CD4-positive, CD25-positive, alpha-beta regulatory T cell (primary cell): ENCODE measurements around the gene ACTR3. TPM values are rescaled to one million over a fixed set of nuclear protein-coding genes. Genes with fewer than 3 reads are reported as not detected.

ENCODE experiments used
- ATAC-seq, 2 donors: fragments of 150-1000 bp; cut with Tn5 transposase; one replicate each; pipeline ENCODE4 v1.10.0; 2021; ENCODE audit warnings: low read depth in 2 of 2, moderate number of reproducible peaks in 2 of 2, moderate library complexity in 1 of 2
- DNase-seq, 3 donors: peaks; one replicate each; pipeline versions ENCODE4 v3.0.0 to v3.0.0-alpha.2; 2012 to 2022; ENCODE audit warnings: mixed read lengths in 1 of 3
- H3K27ac ChIP-seq: one replicate; pipeline ENCODE4 v1.7.0; 2013; ENCODE audit warnings: mild to moderate bottlenecking, low read length; ENCODE audit not compliant: insufficient read depth, poor library complexity, severe bottlenecking
- H3K27me3 ChIP-seq: one replicate; pipeline ENCODE4 v1.7.0; 2013; ENCODE audit warnings: low read length; ENCODE audit not compliant: control insufficient read depth, insufficient read depth
- H3K36me3 ChIP-seq: one replicate; pipeline ENCODE4 v1.7.0; 2013; ENCODE audit warnings: mild to moderate bottlenecking, low read length, moderate library complexity; ENCODE audit not compliant: control insufficient read depth, insufficient read depth
- H3K4me1 ChIP-seq: 2 replicates; pipeline ENCODE4 v1.7.0; 2013; ENCODE audit warnings: mild to moderate bottlenecking, low read length; ENCODE audit not compliant: insufficient read depth, control insufficient read depth, poor library complexity, severe bottlenecking
- H3K4me3 ChIP-seq: one replicate; pipeline ENCODE4 v1.7.0; 2013; ENCODE audit warnings: low read depth, mild to moderate bottlenecking, low read length, moderate library complexity
- H3K9me3 ChIP-seq, 2 experiments: 1 replicate in 1 of 2; 2 replicates in 1 of 2; pipeline ENCODE4 v1.7.0; 2013; ENCODE audit warnings: low read length in 2 of 2, mild to moderate bottlenecking in 1 of 2, moderate library complexity in 1 of 2; ENCODE audit not compliant: control insufficient read depth in 2 of 2
- H3K27ac Mint-ChIP-seq, 3 donors: one replicate each; pipeline ENCODE4 v1.8.0; 2020 to 2022; ENCODE audit warnings: mild to moderate bottlenecking in 3 of 3, mixed read lengths in 3 of 3, moderate library complexity in 2 of 3
- H3K27me3 Mint-ChIP-seq: one replicate; pipeline ENCODE4 v1.8.0; 2022; ENCODE audit warnings: mild to moderate bottlenecking, mixed read lengths
- H3K36me3 Mint-ChIP-seq: one replicate; pipeline ENCODE4 v1.8.0; 2020; ENCODE audit warnings: mixed read lengths
- H3K4me1 Mint-ChIP-seq, 4 donors: one replicate each; pipeline ENCODE4 v1.8.0; 2020 to 2022; ENCODE audit warnings: mixed read lengths in 4 of 4, mild to moderate bottlenecking in 1 of 4
- H3K4me3 Mint-ChIP-seq, 4 donors: one replicate each; pipeline ENCODE4 v1.8.0; 2020 to 2022; ENCODE audit warnings: mild to moderate bottlenecking in 4 of 4, mixed read lengths in 4 of 4, moderate library complexity in 3 of 4
- H3K9me3 Mint-ChIP-seq, 7 donors: one replicate each; pipeline ENCODE4 v1.8.0; 2020 to 2022; ENCODE audit warnings: mixed read lengths in 7 of 7, mild to moderate bottlenecking in 3 of 7, moderate library complexity in 2 of 7
- polyA plus RNA-seq, 4 donors: library from polyadenylated mRNA; unstranded; fragments of 300-500 nt; fragmentation: Illumina TruSeq; gene quantifications; one replicate each; pipeline ENCODE4 v1.2.3, GENCODE V29; 2021
- total RNA-seq: library from RNA; stranded (reverse); gene quantifications from one replicate; pipeline ENCODE4 v1.2.3, GENCODE V29; 2022

Gene ACTR3
- total and polyA plus RNA-seq, 5 donors from 2014 or later, result 328 to 718 (median 576) TPM

DNA sequence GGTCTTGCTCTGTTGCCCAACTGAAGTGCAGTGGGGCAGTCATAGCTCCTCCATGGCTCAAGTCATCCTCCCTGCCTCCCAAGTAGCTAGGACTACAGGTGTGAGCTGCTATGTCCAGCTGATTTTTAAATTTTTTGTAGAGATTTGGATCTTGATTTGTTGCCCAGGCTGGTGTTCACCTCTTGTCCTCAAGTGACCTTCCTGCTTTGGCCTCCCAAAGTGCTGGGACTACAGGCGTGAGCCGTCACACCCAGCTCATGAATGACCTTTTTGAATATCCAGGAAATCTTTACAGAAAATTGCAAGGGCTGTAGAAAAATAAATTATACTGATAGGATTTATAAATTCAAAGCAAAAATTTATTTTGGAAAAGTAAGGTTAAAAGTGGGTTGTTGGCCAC is 17.4 kb downstream of the ACTR3 start:
- H3K9me3 Mint-ChIP-seq, result peaks cover 0 to 1% (median 0%) of the 10 kb centered on the region in 7 donors
- DNase-seq (no peak), ATAC-seq (no peak)
- Histone ChIP-seq H3K4me3 (peak overlapping the region; percentile 43), H3K4me1 (peaks cover 86% of the 10 kb centered on the region), H3K36me3 (peaks cover 12% of the 10 kb centered on the region), H3K27ac (no peak overlapping the region), H3K27me3 (no peaks in the 10 kb centered on the region), H3K9me3 (no peaks in the 10 kb centered on the region)
- H3K27ac Mint-ChIP-seq, result peak overlapping the region in 2 of 3 donors; percentile 43 to 59
- H3K36me3 Mint-ChIP-seq, result peaks cover 24% of the 10 kb centered on the region
- no peaks in the 10 kb centered on the region for H3K27me3 Mint-ChIP-seq
- H3K4me3 Mint-ChIP-seq, result peak overlapping the region in 2 of 4 donors; percentile 18 to 33
- H3K4me1 Mint-ChIP-seq, result peaks cover 45 to 95% (median 70%) of the 10 kb centered on the region in 4 donors

DNA sequence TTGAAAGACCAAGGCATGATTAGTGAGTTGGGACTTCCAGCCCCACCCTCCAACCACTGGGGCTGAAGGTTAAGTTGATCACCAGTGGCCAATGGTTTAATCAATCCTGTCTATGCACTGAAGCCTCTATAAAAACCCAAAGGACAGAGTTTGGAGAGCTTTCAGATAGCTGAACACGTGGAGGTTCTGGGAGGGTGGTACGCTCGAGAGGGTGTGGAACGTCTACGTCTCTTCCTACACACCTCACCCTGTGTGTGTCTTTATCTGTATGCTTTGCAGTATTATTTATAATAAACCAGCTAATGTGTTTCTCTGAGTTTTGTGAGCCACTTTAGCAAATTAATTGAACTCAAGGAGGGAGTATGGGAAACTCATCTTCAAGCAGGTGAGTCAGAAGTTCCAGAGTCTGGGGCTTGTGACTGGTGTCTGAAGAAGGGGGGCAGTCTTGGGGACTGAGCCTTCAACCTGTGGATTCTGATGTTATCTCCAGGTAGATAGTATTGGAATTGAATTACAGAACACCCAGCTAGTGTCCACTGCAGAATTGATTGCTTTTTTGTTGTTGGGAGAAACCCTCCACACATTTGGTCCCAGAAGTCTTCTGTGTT is 20.3 kb downstream of the ACTR3 start:
- H3K27me3 Mint-ChIP-seq, result no peaks in the 10 kb centered on the region
- Histone ChIP-seq H3K9me3 (no peaks in the 10 kb centered on the region), H3K36me3 (peaks cover 33% of the 10 kb centered on the region), H3K4me1 (peaks cover 58% of the 10 kb centered on the region), H3K4me3 (peak overlapping the region; percentile 70), H3K27ac (peak overlapping the region; percentile 58), H3K27me3 (no peaks in the 10 kb centered on the region)
- peak; percentile 53 to 73 for ATAC-seq
- H3K4me3 Mint-ChIP-seq, result peak overlapping the region; percentile 44 to 88 (median 64)
- peak overlapping the region; percentile 67 to 87 (median 76) for H3K27ac Mint-ChIP-seq
- peaks cover 44 to 87% (median 54%) of the 10 kb centered on the region in 4 donors for H3K4me1 Mint-ChIP-seq
- peaks cover 18% of the 10 kb centered on the region for H3K36me3 Mint-ChIP-seq
- peak in 1 of 3 donors; percentile 45 for DNase-seq
- H3K9me3 Mint-ChIP-seq, result peaks cover 0 to 1% (median 0%) of the 10 kb centered on the region in 7 donors

DNA sequence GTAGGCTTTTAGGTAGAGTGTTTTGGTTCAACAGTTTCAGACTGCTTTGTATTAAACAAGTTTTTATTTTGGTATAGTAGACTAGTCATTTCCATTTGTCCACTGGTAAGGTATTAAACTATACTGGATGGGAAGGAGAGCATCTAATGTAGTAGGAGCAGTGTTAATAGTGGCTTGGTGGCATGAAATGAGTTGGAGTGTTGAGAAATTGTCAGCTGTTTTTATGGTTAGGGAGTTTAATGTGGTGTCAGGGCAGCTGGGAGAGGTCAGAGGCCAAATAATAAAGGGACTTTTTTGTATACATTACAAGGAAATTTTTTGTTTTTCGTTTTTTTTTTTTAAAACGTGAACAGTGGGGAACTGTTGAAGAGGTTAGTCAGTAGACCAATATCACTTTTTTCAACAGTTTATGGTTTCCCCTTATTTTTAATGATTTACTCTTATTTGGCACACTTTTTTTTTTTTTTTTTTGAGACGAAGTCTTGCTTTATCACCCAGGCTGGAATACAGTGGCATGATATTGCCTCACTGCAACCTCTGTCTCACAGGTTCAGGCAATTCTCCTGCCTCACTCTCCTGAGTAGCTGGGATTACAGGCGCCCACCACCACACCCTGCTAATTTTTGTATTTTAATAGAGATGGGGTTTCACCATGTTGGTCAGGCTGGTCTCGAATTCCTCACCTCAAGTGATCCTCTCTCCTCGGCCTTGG is 21.2 kb downstream of the ACTR3 start:
- H3K27ac ChIP-seq, result peak overlapping the region; percentile 58
- H3K36me3 Mint-ChIP-seq, result peaks cover 17% of the 10 kb centered on the region
- no peaks in the 10 kb centered on the region for H3K9me3 ChIP-seq
- peaks cover 41 to 88% (median 49%) of the 10 kb centered on the region in 4 donors for H3K4me1 Mint-ChIP-seq
- peaks cover 33% of the 10 kb centered on the region for H3K36me3 ChIP-seq
- H3K27ac Mint-ChIP-seq, result peak overlapping the region; percentile 67 to 87 (median 76)
- H3K4me1 ChIP-seq, result peaks cover 50% of the 10 kb centered on the region
- no peaks in the 10 kb centered on the region for H3K9me3 Mint-ChIP-seq
- peak overlapping the region; percentile 22 to 81 (median 48) for H3K4me3 Mint-ChIP-seq
- DNase-seq (no peak), ATAC-seq (no peak)
- no peaks in the 10 kb centered on the region for H3K27me3 ChIP-seq
- peak overlapping the region; percentile 70 for H3K4me3 ChIP-seq
- no peaks in the 10 kb centered on the region for H3K27me3 Mint-ChIP-seq

DNA sequence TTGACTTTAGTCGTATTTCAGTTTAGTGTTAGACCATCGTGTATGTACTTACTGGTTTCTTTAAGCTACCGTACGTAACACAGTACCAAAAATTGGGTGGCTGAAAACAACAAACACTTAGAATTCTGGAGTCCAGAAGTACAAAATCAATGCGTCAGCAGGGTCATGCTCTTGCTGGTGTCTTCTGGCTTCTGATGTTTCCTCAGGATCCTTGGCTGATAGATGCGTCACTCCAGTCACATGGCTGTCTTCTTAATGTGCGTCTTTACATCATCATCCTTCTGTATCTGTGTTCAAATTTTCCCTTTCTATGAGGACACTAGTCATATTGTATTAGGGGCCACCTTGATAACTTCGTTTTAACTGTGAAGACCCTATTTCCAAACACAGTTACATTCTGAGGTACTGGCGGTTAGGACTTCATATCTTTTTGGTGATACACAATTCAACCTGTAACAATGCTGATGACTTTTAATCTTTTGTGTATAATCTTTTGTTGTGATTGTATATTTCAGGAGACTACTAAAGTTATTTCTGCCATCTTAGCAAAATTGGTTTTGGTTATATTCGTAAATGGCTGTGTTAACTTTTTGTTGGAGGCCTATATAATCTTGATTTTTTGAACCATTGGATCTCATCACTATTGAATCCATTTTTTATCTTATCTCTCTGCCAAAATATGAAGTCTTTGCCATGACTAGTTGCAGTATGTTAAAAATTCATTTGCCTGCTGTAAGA is 25.4 kb downstream of the ACTR3 start:
- no peak for DNase-seq
- peak overlapping the region in 2 of 3 donors; percentile 27 to 61 for H3K27ac Mint-ChIP-seq
- peak overlapping the region in 1 of 4 donors; percentile 18 for H3K4me3 Mint-ChIP-seq
- H3K36me3 ChIP-seq, result peaks cover 61% of the 10 kb centered on the region
- no peak overlapping the region for H3K4me3 ChIP-seq
- H3K27me3 Mint-ChIP-seq, result no peaks in the 10 kb centered on the region
- no peaks in the 10 kb centered on the region for H3K9me3 ChIP-seq
- H3K9me3 Mint-ChIP-seq, result no peaks in the 10 kb centered on the region
- peaks cover 28 to 76% (median 49%) of the 10 kb centered on the region in 4 donors for H3K4me1 Mint-ChIP-seq
- no peaks in the 10 kb centered on the region for H3K27me3 ChIP-seq
- peaks cover 42% of the 10 kb centered on the region for H3K36me3 Mint-ChIP-seq
- peaks cover 19% of the 10 kb centered on the region for H3K4me1 ChIP-seq
- no peak for ATAC-seq
- H3K27ac ChIP-seq, result no peak overlapping the region

DNA sequence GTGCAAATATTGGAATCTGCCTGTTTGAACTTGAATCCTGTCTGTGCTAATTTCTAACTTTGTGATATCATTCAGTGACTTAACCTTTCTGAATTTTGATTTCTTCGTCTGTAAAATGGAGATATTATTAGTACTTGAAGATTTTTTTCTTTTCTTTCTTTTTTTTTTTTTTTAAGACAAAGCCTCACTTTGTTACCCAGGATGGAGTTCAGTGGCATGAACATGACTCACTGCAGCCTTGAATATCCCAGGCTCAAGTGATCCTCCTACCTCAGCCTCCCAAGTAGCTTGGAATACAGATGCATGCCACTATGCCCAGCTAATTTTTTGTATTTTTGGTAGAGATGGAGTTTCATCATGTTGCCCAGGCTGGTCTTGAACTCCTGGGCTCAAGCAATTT is 28.3 kb downstream of the ACTR3 start:
- H3K27ac Mint-ChIP-seq, result peak overlapping the region in 1 of 3 donors; percentile 11
- no peak for ATAC-seq
- Histone ChIP-seq H3K27me3 (no peaks in the 10 kb centered on the region), H3K4me3 (peak overlapping the region; percentile 4), H3K9me3 (no peaks in the 10 kb centered on the region), H3K27ac (no peak overlapping the region), H3K4me1 (peaks cover 16% of the 10 kb centered on the region), H3K36me3 (peaks cover 65% of the 10 kb centered on the region)
- DNase-seq, result no peak
- H3K36me3 Mint-ChIP-seq, result peaks cover 43% of the 10 kb centered on the region
- H3K27me3 Mint-ChIP-seq, result no peaks in the 10 kb centered on the region
- H3K4me3 Mint-ChIP-seq, result no peak overlapping the region
- H3K4me1 Mint-ChIP-seq, result peaks cover 18 to 59% (median 37%) of the 10 kb centered on the region in 4 donors
- H3K9me3 Mint-ChIP-seq, result peaks cover 0 to 3% (median 0%) of the 10 kb centered on the region in 7 donors

DNA sequence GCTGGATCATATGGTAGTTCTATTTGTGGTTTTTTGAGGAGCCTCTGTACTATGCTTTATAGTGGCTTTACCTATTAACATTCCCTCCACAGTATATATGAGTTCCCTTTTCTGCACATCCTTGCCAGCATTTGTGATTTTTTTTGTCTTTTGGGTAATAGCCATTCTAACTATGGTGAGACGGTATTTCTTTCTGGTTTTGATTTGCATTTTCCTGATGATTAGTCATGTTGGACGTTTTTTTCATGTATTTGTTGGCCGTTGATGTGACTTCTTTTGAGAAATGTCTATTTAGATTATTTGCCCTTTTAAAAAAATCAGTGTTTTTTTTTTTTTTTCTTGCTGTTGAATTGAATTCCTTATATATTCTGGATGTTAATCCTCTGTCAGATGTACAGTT is 31.1 kb downstream of the ACTR3 start:
- Mint-ChIP-seq H3K27me3 (no peaks in the 10 kb centered on the region), H3K27ac (peak overlapping the region in 2 of 3 donors; percentile 6 to 22), H3K4me3 (peak overlapping the region in 1 of 4 donors; percentile 60), H3K36me3 (peaks cover 48% of the 10 kb centered on the region), H3K4me1 (peaks cover 25 to 44% (median 35%) of the 10 kb centered on the region in 4 donors), H3K9me3 (peaks cover 0 to 3% (median 0%) of the 10 kb centered on the region in 7 donors)
- H3K4me3 ChIP-seq, result no peak overlapping the region
- peaks cover 59% of the 10 kb centered on the region for H3K36me3 ChIP-seq
- H3K27ac ChIP-seq, result peak overlapping the region; percentile 37
- H3K4me1 ChIP-seq, result peaks cover 16% of the 10 kb centered on the region
- no peak for ATAC-seq
- DNase-seq, result no peak
- H3K9me3 ChIP-seq, result no peaks in the 10 kb centered on the region
- H3K27me3 ChIP-seq, result no peaks in the 10 kb centered on the region

DNA sequence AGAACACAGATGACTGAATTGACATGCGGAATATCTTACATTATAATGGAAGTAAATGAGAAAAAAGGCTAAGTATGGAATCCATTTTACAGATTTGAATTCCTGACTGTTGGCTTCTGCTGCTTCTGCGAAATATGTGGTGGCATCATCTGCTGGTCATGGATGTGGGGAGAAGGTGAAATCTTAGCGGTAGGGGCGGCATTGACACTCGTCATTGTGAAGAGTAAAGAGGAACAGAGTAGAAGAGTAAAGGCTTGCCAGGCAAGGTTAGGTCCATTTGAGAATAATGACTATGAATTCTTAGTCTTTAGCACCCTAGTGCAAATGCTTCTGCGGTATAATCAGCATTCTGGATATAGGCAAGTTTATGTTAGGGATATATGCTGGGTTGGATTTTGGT is 32.4 kb downstream of the ACTR3 start:
- Histone ChIP-seq H3K36me3 (peaks cover 64% of the 10 kb centered on the region), H3K4me3 (no peak overlapping the region), H3K27ac (no peak overlapping the region), H3K27me3 (no peaks in the 10 kb centered on the region), H3K9me3 (no peaks in the 10 kb centered on the region), H3K4me1 (peaks cover 16% of the 10 kb centered on the region)
- no peak overlapping the region for H3K27ac Mint-ChIP-seq
- H3K36me3 Mint-ChIP-seq, result peaks cover 45% of the 10 kb centered on the region
- peaks cover 0 to 3% (median 0%) of the 10 kb centered on the region in 7 donors for H3K9me3 Mint-ChIP-seq
- ATAC-seq (no peak), DNase-seq (no peak)
- peaks cover 12 to 39% (median 32%) of the 10 kb centered on the region in 4 donors for H3K4me1 Mint-ChIP-seq
- H3K4me3 Mint-ChIP-seq, result no peak overlapping the region
- no peaks in the 10 kb centered on the region for H3K27me3 Mint-ChIP-seq
